Measurements from ENCODE around the gene ZNF750. TPM values are rescaled to one million over a fixed set of nuclear protein-coding genes. Genes with fewer than 3 reads are reported as not detected.
"Not testable (repeated sequence)": the region's sequence is repeated elsewhere in the genome, so short reads cannot be mapped to it uniquely, and the experiment has no call there.

The ZNF750 gene
- total RNA-seq, 1 donor from 2014 or later = 0.34 TPM

DNA sequence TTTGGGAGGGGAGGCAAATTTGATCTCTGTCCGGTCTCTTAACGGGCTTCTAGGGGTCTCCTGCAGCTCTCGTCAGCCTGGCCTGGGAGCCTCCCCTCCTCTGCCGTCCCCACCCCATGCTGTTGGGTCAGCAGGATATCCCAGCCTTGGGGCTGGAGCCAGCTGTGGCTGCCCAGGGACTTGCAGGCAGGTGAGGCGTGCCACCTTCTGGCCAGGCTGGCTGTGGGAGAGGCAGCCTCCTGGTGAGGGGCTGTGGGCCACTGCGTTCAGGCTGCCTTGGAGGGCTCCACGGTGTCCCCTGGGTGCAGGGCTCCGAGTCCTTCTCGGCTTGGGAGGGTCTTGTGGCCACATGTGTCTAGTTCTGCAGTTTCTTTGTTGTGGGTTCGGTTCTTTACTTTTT is 53.4 kb downstream of the ZNF750 start:
- no peaks in the 10 kb centered on the region for H3K27me3 ChIP-seq (ENCODE audit: insufficient read depth, low read length)
- no peak overlapping the region for H3K4me3 Mint-ChIP-seq (ENCODE audit: unreplicated experiment)
- peaks cover 3% of the 10 kb centered on the region for H3K4me1 Mint-ChIP-seq (ENCODE audit: low read depth, unreplicated experiment)
- H3K4me1 ChIP-seq (ENCODE audit: insufficient read depth, low read length) = peaks cover 8% of the 10 kb centered on the region
- H3K27ac Mint-ChIP-seq (ENCODE audit: unreplicated experiment) = no peak overlapping the region
- H3K4me2 ChIP-seq (ENCODE audit: low read length) = no peak overlapping the region
- DNase-seq (ENCODE audit: low read depth) (no peak), FAIRE-seq (no peak)
- no peaks in the 10 kb centered on the region for H3K36me3 ChIP-seq (ENCODE audit: insufficient read depth, low read length)
- no peak overlapping the region for H3K27ac ChIP-seq (ENCODE audit: low read depth, low read length)
- no peaks in the 10 kb centered on the region for H3K9me3 Mint-ChIP-seq (ENCODE audit: unreplicated experiment)
- H3K79me2 ChIP-seq (ENCODE audit: insufficient read depth, low read length) = peaks cover 27% of the 10 kb centered on the region
- H3K9ac ChIP-seq (ENCODE audit: low read length) = no peak overlapping the region
- TF ChIP-seq, protein P1, sequence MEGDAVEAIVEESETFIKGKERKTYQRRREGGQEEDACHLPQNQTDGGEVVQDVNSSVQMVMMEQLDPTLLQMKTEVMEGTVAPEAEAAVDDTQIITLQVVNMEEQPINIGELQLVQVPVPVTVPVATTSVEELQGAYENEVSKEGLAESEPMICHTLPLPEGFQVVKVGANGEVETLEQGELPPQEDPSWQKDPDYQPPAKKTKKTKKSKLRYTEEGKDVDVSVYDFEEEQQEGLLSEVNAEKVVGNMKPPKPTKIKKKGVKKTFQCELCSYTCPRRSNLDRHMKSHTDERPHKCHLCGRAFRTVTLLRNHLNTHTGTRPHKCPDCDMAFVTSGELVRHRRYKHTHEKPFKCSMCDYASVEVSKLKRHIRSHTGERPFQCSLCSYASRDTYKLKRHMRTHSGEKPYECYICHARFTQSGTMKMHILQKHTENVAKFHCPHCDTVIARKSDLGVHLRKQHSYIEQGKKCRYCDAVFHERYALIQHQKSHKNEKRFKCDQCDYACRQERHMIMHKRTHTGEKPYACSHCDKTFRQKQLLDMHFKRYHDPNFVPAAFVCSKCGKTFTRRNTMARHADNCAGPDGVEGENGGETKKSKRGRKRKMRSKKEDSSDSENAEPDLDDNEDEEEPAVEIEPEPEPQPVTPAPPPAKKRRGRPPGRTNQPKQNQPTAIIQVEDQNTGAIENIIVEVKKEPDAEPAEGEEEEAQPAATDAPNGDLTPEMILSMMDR (IDR thresholded peaks at IDR 0.05; ENCODE audit: insufficient read depth, low read depth, low read length) = no peak
- no peak for TF ChIP-seq EZH2 (IDR thresholded peaks at IDR 0.05; ENCODE audit: insufficient read depth, low read length)
- no peaks in the 10 kb centered on the region for H3K27me3 Mint-ChIP-seq (ENCODE audit: low read depth, unreplicated experiment)
- no peak overlapping the region for H2AFZ ChIP-seq (ENCODE audit: low read depth, low read length)
- H4K20me1 ChIP-seq (ENCODE audit: insufficient read depth, low read length) = peaks cover 28% of the 10 kb centered on the region
- H3K4me3 ChIP-seq (ENCODE audit: insufficient read depth, low read depth, low read length) = no peak overlapping the region
- peaks cover 9% of the 10 kb centered on the region for H3K36me3 Mint-ChIP-seq (ENCODE audit: low read depth, unreplicated experiment)
- no peaks in the 10 kb centered on the region for H3K9me3 ChIP-seq (ENCODE audit: insufficient read depth, low read depth, low read length)

DNA sequence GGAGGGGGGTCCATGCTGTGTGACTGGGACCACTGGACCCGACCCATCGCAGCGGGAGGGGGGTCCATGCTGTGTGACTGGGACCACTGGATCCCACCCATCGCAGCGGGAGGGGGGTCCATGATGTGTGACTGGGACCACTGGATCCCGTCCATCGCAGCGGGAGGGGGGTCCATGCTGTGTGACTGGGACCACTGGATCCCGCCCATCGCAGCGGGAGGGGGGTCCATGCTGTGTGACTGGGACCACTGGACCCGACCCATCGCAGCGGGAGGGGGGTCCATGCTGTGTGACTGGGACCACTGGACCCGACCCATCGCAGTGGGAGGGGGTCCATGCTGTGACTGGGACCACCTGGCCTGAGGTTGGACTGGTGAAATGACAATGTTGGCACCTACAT is 54.2 kb downstream of the ZNF750 start:
- not testable (repeated sequence) for DNase-seq (ENCODE audit: low read depth); H3K4me3 Mint-ChIP-seq (ENCODE audit: unreplicated experiment); H3K4me1 Mint-ChIP-seq (ENCODE audit: low read depth, unreplicated experiment); H3K27ac Mint-ChIP-seq (ENCODE audit: unreplicated experiment); H3K36me3 Mint-ChIP-seq (ENCODE audit: low read depth, unreplicated experiment); FAIRE-seq; H3K4me2 ChIP-seq (ENCODE audit: low read length); H3K27ac ChIP-seq (ENCODE audit: low read depth, low read length); H3K36me3 ChIP-seq (ENCODE audit: insufficient read depth, low read length); H3K4me1 ChIP-seq (ENCODE audit: insufficient read depth, low read length); H3K9me3 ChIP-seq (ENCODE audit: insufficient read depth, low read depth, low read length); H3K27me3 ChIP-seq (ENCODE audit: insufficient read depth, low read length); H3K4me3 ChIP-seq (ENCODE audit: insufficient read depth, low read depth, low read length); H3K27me3 Mint-ChIP-seq (ENCODE audit: low read depth, unreplicated experiment); H3K9ac ChIP-seq (ENCODE audit: low read length); H3K9me3 Mint-ChIP-seq (ENCODE audit: unreplicated experiment); H2AFZ ChIP-seq (ENCODE audit: low read depth, low read length)
- peaks cover 26% of the 10 kb centered on the region for H4K20me1 ChIP-seq (ENCODE audit: insufficient read depth, low read length)
- peaks cover 25% of the 10 kb centered on the region for H3K79me2 ChIP-seq (ENCODE audit: insufficient read depth, low read length)

DNA sequence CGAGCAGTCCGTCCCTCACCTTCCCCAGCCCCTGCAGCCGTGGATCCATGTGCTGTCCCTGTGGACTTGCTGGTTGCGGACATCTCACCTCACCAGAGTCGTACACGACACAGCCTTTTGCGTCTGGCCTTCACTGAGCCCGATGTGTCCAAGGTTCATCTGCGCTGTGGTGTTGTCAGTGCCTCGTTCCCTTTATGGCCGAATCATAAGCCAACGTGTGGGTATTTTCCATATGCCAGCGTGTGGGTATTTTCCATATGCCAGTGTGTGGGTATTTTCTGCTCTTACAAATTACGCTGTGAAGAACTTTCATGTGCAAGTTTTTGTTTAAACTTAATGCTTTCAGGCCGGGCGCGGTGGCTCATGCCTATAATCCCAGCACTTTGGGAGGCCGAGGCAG is 56.3 kb downstream of the ZNF750 start:
- FAIRE-seq = no peak
- no peaks in the 10 kb centered on the region for H3K36me3 ChIP-seq (ENCODE audit: insufficient read depth, low read length)
- TF ChIP-seq EZH2 (IDR thresholded peaks at IDR 0.05; ENCODE audit: insufficient read depth, low read length) = no peak
- TF ChIP-seq, protein P1 (IDR thresholded peaks at IDR 0.05; ENCODE audit: insufficient read depth, low read depth, low read length) = no peak
- no peak overlapping the region for H3K4me3 Mint-ChIP-seq (ENCODE audit: unreplicated experiment)
- H3K27ac ChIP-seq (ENCODE audit: low read depth, low read length) = no peak overlapping the region
- peaks cover 7% of the 10 kb centered on the region for H3K36me3 Mint-ChIP-seq (ENCODE audit: low read depth, unreplicated experiment)
- H3K27me3 ChIP-seq (ENCODE audit: insufficient read depth, low read length) = no peaks in the 10 kb centered on the region
- no peak overlapping the region for H3K27ac Mint-ChIP-seq (ENCODE audit: unreplicated experiment)
- no peak for DNase-seq (ENCODE audit: low read depth)
- H4K20me1 ChIP-seq (ENCODE audit: insufficient read depth, low read length) = peaks cover 18% of the 10 kb centered on the region
- H3K79me2 ChIP-seq (ENCODE audit: insufficient read depth, low read length) = peaks cover 5% of the 10 kb centered on the region
- H3K4me2 ChIP-seq (ENCODE audit: low read length) = no peak overlapping the region
- no peaks in the 10 kb centered on the region for H3K4me1 Mint-ChIP-seq (ENCODE audit: low read depth, unreplicated experiment)
- H3K4me1 ChIP-seq (ENCODE audit: insufficient read depth, low read length) = peaks cover 4% of the 10 kb centered on the region
- H3K9me3 ChIP-seq (ENCODE audit: insufficient read depth, low read depth, low read length) = no peaks in the 10 kb centered on the region
- peaks cover 3% of the 10 kb centered on the region for H3K9me3 Mint-ChIP-seq (ENCODE audit: unreplicated experiment)
- no peak overlapping the region for H2AFZ ChIP-seq (ENCODE audit: low read depth, low read length)
- no peak overlapping the region for H3K9ac ChIP-seq (ENCODE audit: low read length)
- no peaks in the 10 kb centered on the region for H3K27me3 Mint-ChIP-seq (ENCODE audit: low read depth, unreplicated experiment)
- H3K4me3 ChIP-seq (ENCODE audit: insufficient read depth, low read depth, low read length) = no peak overlapping the region
